ENCODE results near the gene CEP95.

Gene CEP95

DNA sequence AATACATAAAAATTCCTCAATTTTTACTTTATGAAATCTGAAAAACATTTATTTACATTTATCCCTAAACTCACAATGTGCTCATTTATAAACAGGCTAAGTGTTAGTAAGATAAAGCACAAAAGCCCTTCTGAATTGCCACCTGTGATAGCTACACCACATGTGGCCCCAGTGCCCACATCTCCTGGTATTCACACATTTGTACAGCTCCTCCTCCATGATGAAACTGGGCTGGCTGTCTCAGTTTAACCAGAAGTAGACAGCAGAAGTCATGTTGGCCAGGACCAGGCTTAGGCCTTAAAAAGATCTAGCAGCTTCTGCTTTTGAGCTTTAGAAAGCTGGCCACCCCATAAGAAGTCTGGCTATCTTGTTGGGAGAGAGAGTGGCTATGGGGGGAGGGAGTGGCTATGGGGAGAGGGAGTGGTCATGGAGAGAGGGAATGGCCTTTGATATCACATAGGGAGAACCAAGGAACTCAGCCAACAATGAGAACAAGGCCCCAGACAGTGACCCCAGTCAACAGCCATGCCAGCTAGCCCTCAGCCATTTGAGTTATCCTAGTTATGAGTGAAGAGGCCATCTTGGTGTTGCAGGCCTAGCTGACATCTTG, 47.4 kb downstream of the CEP95 start:
- Histone ChIP-seq H3K27ac (ENCODE audit: low read length) (no peak overlapping the region), H4K20me1 (ENCODE audit: insufficient read depth, low read length) (no peaks in the 10 kb centered on the region), H2AFZ (ENCODE audit: low read length) (no peak overlapping the region), H3F3A (ENCODE audit: insufficient read depth, low read length) (no peaks in the 10 kb centered on the region), H3K27me3 (replicated peaks; ENCODE audit: insufficient read depth, low read length) (no peaks in the 10 kb centered on the region), H3K9me3 (replicated peaks; ENCODE audit: insufficient read depth, low read length) (no peaks in the 10 kb centered on the region), H3K36me3 (replicated peaks; ENCODE audit: insufficient read depth, low read length) (no peaks in the 10 kb centered on the region), H3K9ac (ENCODE audit: low read length) (no peak overlapping the region), H3K4me3 (ENCODE audit: low read length) (no peak overlapping the region), H3K9me2 (replicated peaks; ENCODE audit: insufficient read depth, low read length) (no peaks in the 10 kb centered on the region), H3K79me2 (ENCODE audit: low read length) (no peaks in the 10 kb centered on the region), H3K4me2 (ENCODE audit: low read depth, low read length) (no peak overlapping the region), H3K4me1 (ENCODE audit: low read length) (no peaks in the 10 kb centered on the region)
- no peak for DNase-seq
- TF ChIP-seq, protein P1, sequence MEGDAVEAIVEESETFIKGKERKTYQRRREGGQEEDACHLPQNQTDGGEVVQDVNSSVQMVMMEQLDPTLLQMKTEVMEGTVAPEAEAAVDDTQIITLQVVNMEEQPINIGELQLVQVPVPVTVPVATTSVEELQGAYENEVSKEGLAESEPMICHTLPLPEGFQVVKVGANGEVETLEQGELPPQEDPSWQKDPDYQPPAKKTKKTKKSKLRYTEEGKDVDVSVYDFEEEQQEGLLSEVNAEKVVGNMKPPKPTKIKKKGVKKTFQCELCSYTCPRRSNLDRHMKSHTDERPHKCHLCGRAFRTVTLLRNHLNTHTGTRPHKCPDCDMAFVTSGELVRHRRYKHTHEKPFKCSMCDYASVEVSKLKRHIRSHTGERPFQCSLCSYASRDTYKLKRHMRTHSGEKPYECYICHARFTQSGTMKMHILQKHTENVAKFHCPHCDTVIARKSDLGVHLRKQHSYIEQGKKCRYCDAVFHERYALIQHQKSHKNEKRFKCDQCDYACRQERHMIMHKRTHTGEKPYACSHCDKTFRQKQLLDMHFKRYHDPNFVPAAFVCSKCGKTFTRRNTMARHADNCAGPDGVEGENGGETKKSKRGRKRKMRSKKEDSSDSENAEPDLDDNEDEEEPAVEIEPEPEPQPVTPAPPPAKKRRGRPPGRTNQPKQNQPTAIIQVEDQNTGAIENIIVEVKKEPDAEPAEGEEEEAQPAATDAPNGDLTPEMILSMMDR (IDR thresholded peaks at IDR 0.05; ENCODE audit: low read length), result no peak
- no peak for TF ChIP-seq EZH2 (optimal IDR thresholded peaks at IDR 0.05; ENCODE audit: low read depth, low read length)
- no peak for TF ChIP-seq EZH2phosphoT487 (IDR thresholded peaks at IDR 0.05; ENCODE audit: low read length)

DNA sequence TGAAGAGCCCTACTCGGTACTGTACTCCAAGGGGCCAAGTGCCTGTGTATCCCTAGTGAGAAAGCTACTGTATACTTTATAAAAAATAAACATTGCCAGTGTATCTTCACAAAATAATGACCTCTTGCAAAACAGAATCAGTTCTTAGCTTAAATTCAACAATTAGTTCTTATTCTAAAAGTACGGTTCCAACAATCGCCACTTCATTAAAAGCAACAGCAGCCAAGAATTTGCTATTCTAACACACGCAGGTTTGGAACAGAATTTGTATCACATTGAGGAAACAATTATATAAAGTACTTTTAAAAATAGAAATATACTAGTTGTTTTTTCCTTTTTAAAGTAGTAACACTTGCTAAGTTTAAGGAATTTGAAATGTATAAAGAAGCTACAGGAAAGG, 48.5 kb downstream of the CEP95 start:
- no peak overlapping the region for H3K9ac ChIP-seq (ENCODE audit: low read length)
- no peaks in the 10 kb centered on the region for H3K27me3 ChIP-seq (replicated peaks; ENCODE audit: insufficient read depth, low read length)
- TF ChIP-seq EZH2phosphoT487 (IDR thresholded peaks at IDR 0.05; ENCODE audit: low read length), result no peak
- TF ChIP-seq EZH2 (optimal IDR thresholded peaks at IDR 0.05; ENCODE audit: low read depth, low read length), result no peak
- TF ChIP-seq, protein P1 (IDR thresholded peaks at IDR 0.05; ENCODE audit: low read length), result no peak
- no peaks in the 10 kb centered on the region for H3K79me2 ChIP-seq (ENCODE audit: low read length)
- H4K20me1 ChIP-seq (ENCODE audit: insufficient read depth, low read length), result no peaks in the 10 kb centered on the region
- no peaks in the 10 kb centered on the region for H3F3A ChIP-seq (ENCODE audit: insufficient read depth, low read length)
- no peak overlapping the region for H3K4me2 ChIP-seq (ENCODE audit: low read depth, low read length)
- no peaks in the 10 kb centered on the region for H3K36me3 ChIP-seq (replicated peaks; ENCODE audit: insufficient read depth, low read length)
- no peaks in the 10 kb centered on the region for H3K9me3 ChIP-seq (replicated peaks; ENCODE audit: insufficient read depth, low read length)
- no peak overlapping the region for H3K4me3 ChIP-seq (ENCODE audit: low read length)
- no peaks in the 10 kb centered on the region for H3K9me2 ChIP-seq (replicated peaks; ENCODE audit: insufficient read depth, low read length)
- DNase-seq, result no peak
- no peaks in the 10 kb centered on the region for H3K4me1 ChIP-seq (ENCODE audit: low read length)
- H2AFZ ChIP-seq (ENCODE audit: low read length), result no peak overlapping the region
- no peak overlapping the region for H3K27ac ChIP-seq (ENCODE audit: low read length)

DNA sequence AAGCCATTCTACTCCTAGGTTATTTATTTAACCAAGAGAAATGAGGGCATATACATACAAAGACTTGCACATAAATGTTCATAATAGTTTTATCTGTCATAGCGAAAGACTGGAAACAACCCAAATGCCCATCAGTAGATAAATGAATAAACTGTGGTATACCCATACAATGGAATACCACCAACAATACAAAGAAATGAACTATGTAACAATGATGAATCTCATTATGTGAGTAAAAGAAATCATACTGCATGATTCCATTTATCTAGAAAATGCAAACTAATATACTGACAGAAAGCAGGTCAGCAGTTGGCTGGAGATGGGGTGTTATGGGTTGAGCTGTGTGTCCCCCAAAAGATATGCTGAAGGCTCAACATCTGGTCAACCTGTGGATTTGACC, 57.3 kb downstream of the CEP95 start:
- Histone ChIP-seq H3K27ac (ENCODE audit: low read length) (no peak overlapping the region), H3F3A (ENCODE audit: insufficient read depth, low read length) (no peaks in the 10 kb centered on the region), H3K79me2 (ENCODE audit: low read length) (no peaks in the 10 kb centered on the region), H3K9me2 (replicated peaks; ENCODE audit: insufficient read depth, low read length) (no peaks in the 10 kb centered on the region), H3K9ac (ENCODE audit: low read length) (no peak overlapping the region), H2AFZ (ENCODE audit: low read length) (no peak overlapping the region), H3K9me3 (replicated peaks; ENCODE audit: insufficient read depth, low read length) (no peaks in the 10 kb centered on the region), H3K4me2 (ENCODE audit: low read depth, low read length) (no peak overlapping the region), H3K36me3 (replicated peaks; ENCODE audit: insufficient read depth, low read length) (no peaks in the 10 kb centered on the region), H3K4me3 (ENCODE audit: low read length) (no peak overlapping the region), H3K4me1 (ENCODE audit: low read length) (no peaks in the 10 kb centered on the region), H4K20me1 (ENCODE audit: insufficient read depth, low read length) (no peaks in the 10 kb centered on the region), H3K27me3 (replicated peaks; ENCODE audit: insufficient read depth, low read length) (no peaks in the 10 kb centered on the region)
- DNase-seq, result no peak
- no peak for TF ChIP-seq EZH2phosphoT487 (IDR thresholded peaks at IDR 0.05; ENCODE audit: low read length)
- no peak for TF ChIP-seq EZH2 (optimal IDR thresholded peaks at IDR 0.05; ENCODE audit: low read depth, low read length)
- TF ChIP-seq, protein P1 (IDR thresholded peaks at IDR 0.05; ENCODE audit: low read length), result no peak

Data from MM.1S (cell line).